Calu3 (cell line): Measurements from ENCODE around the gene STYXL1. TPM values are rescaled to one million over a fixed set of nuclear protein-coding genes. Genes with fewer than 3 reads are reported as not detected.

Experiments
- BruUV-seq: library from RNA; stranded (reverse); fragments of 400-500 nt; replicated peaks from 2 replicates; lab custom pipeline; 2021; lab: Mats Ljungman, UMichigan
- CTCF ChIA-PET: fragments of 300-600 bp; sonication (Branson Sonifier 250); formaldehyde crosslinking; loops from one replicate; lab custom pipeline; 2022; ENCODE audit warnings: antibody characterized with exemption; lab: Charles Lee
- DNase-seq: peaks from one replicate; pipeline ENCODE4 v3.0.0; 2022
- H3K27ac Mint-ChIP-seq: one replicate; pipeline ENCODE4 v1.8.0; 2022; ENCODE audit warnings: mixed read lengths; ENCODE audit not compliant: unreplicated experiment
- H3K27me3 Mint-ChIP-seq: one replicate; pipeline ENCODE4 v1.8.0; 2022; ENCODE audit warnings: mixed read lengths; ENCODE audit not compliant: unreplicated experiment
- H3K36me3 Mint-ChIP-seq: one replicate; pipeline ENCODE4 v1.8.0; 2022; ENCODE audit warnings: mild to moderate bottlenecking, moderate library complexity, mixed read lengths; ENCODE audit not compliant: insufficient read depth, unreplicated experiment
- H3K4me1 Mint-ChIP-seq: one replicate; pipeline ENCODE4 v1.8.0; 2022; ENCODE audit warnings: mild to moderate bottlenecking, low read depth, mixed read lengths; ENCODE audit not compliant: unreplicated experiment
- H3K4me3 Mint-ChIP-seq: one replicate; pipeline ENCODE4 v1.8.0; 2022; ENCODE audit warnings: mild to moderate bottlenecking, low read depth, moderate library complexity, mixed read lengths; ENCODE audit not compliant: unreplicated experiment
- H3K9me3 Mint-ChIP-seq: one replicate; pipeline ENCODE4 v1.8.0; 2022; ENCODE audit warnings: low read depth, mixed read lengths; ENCODE audit not compliant: unreplicated experiment
- intact Hi-C: fragments of 100-400 bp; cut with micrococcal nuclease; formaldehyde crosslinking; loops from one replicate; pipeline ENCODE4 v1.10.0; 2022; ENCODE audit not compliant: unreplicated experiment
- total RNA-seq: library from RNA; stranded (reverse); gene quantifications from 2 replicates; pipeline ENCODE4 v1.2.3, GENCODE V29; 2022
- TF ChIP-seq, protein P1 (sequence below): fragments of 200-600 bp; IDR thresholded peaks from one replicate; pipeline ENCODE4 v1.8.0; 2022; ENCODE audit warnings: antibody characterized with exemption; ENCODE audit not compliant: unreplicated experiment

STYXL1 gene
- total RNA-seq, 1 experiment from 2014 or later = 39.9 TPM

DNA sequence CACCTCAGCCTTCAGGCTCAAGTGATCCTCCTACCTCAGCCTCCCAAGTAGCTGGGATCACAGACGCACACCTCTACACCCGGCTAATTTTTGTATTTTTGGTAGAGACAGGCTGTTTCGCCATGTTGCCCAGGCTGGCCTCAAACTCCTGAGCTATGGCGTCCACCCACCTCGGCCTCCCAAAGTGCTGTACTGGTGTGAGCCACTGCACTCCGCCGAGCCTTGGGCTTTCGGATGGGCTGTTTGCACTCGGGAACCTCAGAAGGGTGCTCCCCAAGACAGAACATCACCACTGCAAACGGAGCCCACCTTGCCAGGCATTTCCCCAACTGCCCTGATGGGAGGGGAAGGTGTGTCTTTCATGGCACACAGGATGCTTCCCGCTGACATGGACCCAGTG lies 80.7 kb downstream of the STYXL1 start:
- DNase-seq = no peak
- TF ChIP-seq, protein P1, sequence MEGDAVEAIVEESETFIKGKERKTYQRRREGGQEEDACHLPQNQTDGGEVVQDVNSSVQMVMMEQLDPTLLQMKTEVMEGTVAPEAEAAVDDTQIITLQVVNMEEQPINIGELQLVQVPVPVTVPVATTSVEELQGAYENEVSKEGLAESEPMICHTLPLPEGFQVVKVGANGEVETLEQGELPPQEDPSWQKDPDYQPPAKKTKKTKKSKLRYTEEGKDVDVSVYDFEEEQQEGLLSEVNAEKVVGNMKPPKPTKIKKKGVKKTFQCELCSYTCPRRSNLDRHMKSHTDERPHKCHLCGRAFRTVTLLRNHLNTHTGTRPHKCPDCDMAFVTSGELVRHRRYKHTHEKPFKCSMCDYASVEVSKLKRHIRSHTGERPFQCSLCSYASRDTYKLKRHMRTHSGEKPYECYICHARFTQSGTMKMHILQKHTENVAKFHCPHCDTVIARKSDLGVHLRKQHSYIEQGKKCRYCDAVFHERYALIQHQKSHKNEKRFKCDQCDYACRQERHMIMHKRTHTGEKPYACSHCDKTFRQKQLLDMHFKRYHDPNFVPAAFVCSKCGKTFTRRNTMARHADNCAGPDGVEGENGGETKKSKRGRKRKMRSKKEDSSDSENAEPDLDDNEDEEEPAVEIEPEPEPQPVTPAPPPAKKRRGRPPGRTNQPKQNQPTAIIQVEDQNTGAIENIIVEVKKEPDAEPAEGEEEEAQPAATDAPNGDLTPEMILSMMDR = no peak
- Mint-ChIP-seq H3K4me3 (no peak overlapping the region), H3K36me3 (peaks cover 11% of the 10 kb centered on the region), H3K9me3 (no peaks in the 10 kb centered on the region), H3K27me3 (no peaks in the 10 kb centered on the region), H3K4me1 (peaks cover 7% of the 10 kb centered on the region), H3K27ac (no peak overlapping the region)
- intact Hi-C loops = no loop called here
- no TSS peak for BruUV-seq
- CTCF ChIA-PET = no interaction called here

DNA sequence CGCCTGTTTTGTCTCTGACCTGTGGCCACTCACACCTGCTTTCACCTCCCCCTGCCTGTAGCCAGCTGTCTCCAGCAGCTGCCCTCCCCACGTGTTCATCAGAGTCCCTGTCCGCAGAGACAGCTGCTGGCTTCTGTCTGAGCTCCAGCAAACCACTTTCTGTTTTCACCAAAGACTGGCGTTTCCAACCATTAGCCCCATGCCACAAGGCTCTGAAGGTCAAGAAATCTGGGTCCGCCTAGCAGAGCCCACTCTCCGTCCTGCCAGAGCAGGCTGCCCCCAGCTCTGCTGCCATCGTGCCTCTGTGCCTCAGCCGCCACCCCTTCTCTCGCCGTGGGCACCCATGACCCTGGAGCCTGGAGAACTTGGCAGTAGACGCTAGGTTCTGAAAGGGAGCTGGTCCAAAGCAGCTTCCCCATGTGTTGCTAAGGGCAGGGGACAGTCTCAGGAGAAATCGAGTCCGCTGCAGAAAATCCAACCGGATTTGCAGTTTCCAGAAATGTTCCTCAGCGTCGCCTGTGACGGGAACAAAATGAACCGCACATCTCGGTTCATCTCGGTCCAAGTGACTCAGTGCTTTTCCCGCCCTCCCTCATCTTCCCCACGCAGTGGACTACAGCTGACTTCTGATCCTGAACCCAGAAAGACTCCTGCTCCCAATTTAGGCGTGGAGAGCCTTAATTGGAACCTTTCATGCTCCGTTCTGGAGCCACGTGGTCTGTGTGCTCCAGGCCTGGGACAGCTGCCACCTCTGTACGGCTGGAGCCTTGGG lies 81.4 kb downstream of the STYXL1 start:
- TF ChIP-seq, protein P1 = no peak
- H3K4me3 Mint-ChIP-seq = no peak overlapping the region
- peaks cover 5% of the 10 kb centered on the region for H3K36me3 Mint-ChIP-seq
- CTCF ChIA-PET = no interaction called here
- no peaks in the 10 kb centered on the region for H3K9me3 Mint-ChIP-seq
- no peaks in the 10 kb centered on the region for H3K27me3 Mint-ChIP-seq
- BruUV-seq = no TSS peak
- intact Hi-C loops = no loop called here
- no peak for DNase-seq
- H3K27ac Mint-ChIP-seq = no peak overlapping the region
- peaks cover under 1% of the 10 kb centered on the region for H3K4me1 Mint-ChIP-seq

DNA sequence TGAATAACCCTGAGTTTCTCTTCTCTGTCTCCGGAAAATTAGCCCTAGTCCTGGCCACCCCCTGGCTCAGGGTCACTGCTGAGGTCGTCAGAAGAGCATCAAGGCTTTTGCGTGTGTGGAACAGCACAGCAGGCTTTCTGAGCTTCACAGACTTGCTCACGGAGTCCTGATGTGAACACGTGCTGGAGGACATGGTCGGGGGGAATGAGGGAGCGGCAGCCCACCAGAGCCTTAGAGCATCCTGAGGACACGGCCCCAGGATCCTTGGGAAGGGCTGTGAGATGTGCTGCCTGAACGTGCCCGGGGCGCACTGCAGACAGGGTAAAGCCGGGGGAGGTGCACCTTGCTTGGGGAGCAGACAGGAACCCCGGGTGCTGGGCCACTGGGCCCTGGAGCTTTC lies 82.2 kb downstream of the STYXL1 start:
- H3K36me3 Mint-ChIP-seq = no peaks in the 10 kb centered on the region
- H3K9me3 Mint-ChIP-seq = no peaks in the 10 kb centered on the region
- BruUV-seq = no TSS peak
- H3K4me3 Mint-ChIP-seq = no peak overlapping the region
- CTCF ChIA-PET = no interaction called here
- TF ChIP-seq, protein P1 = no peak
- no peak overlapping the region for H3K27ac Mint-ChIP-seq
- intact Hi-C loops = no loop called here
- no peak for DNase-seq
- H3K27me3 Mint-ChIP-seq = no peaks in the 10 kb centered on the region
- no peaks in the 10 kb centered on the region for H3K4me1 Mint-ChIP-seq

DNA sequence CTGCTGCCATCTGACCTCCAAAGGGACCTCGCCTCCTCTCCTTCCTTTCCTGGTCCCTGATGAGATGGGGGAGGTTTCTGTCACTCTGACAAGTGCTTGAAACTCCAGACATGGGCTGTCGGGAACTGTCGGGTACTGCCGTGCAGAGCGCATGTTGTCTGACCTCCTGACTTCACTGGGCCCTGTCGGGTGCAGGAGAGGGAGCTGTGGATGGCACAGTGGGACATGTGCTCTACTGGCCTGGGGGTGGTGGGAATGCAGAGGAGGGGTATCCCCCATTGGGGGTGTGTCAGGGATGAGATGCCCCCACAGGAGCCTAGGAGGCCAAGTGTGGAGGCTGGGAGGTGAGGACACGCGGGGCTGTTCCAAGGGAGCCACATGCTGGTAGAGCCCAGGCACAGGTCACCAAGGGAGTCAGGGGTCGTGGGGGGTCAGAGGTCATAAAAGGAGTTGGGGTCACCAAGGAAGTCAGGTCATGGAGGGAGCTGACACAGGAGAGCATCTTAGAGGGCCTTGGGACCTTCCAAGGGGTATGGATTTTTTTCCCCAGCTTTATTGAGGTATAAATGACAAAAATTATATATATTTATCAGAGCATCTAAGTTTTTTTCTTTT lies 84.3 kb downstream of the STYXL1 start:
- peaks cover 7% of the 10 kb centered on the region for H3K4me1 Mint-ChIP-seq
- TF ChIP-seq, protein P1 = no peak
- CTCF ChIA-PET = no interaction called here
- no TSS peak for BruUV-seq
- intact Hi-C loops = no loop called here
- H3K36me3 Mint-ChIP-seq = no peaks in the 10 kb centered on the region
- H3K27ac Mint-ChIP-seq = no peak overlapping the region
- DNase-seq = no peak
- H3K27me3 Mint-ChIP-seq = no peaks in the 10 kb centered on the region
- no peaks in the 10 kb centered on the region for H3K9me3 Mint-ChIP-seq
- no peak overlapping the region for H3K4me3 Mint-ChIP-seq
